ENCODE measurements around the gene F2RL1. TPM values are rescaled to one million over a fixed set of nuclear protein-coding genes. Genes with fewer than 3 reads are reported as not detected.

F2RL1 gene
- total RNA-seq, 1 experiment from 2014 or later, result 37.3 TPM

DNA sequence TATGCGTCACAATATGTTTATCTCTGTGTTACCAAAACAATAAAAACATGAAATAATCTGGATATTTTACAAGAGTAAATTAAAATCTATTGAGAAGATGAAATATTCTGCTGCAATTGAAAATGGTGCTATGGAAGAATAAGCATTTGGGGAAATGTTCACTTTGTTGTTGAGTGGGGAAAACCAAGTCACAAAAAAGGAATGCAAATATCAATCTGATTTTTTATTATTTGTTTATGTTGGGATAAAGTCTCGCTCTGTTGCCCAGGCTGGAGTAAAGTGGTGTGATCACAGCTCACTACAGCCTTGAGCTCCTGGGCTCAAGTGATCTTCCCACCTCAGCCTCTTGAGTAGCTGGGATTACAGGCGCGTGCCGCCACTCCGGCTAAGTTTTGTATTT is 8.6 kb upstream of the F2RL1 start (continued):
- TF ChIP-seq OVOL2 (CRISPR knock-in tag; IDR thresholded peaks at IDR 0.05; ENCODE audit: borderline replicate concordance) (no peak), NFATC4 (CRISPR knock-in tag; IDR thresholded peaks at IDR 0.05) (no peak), CREM (CRISPR knock-in tag; IDR thresholded peaks at IDR 0.05) (no peak), GRHL2 (CRISPR knock-in tag; IDR thresholded peaks at IDR 0.05; ENCODE audit: insufficient replicate concordance, severe bottlenecking) (no peak), ZNF317 (CRISPR knock-in tag; IDR thresholded peaks at IDR 0.05; ENCODE audit: borderline replicate concordance, low read depth) (no peak), NR1H2 (CRISPR knock-in tag; IDR thresholded peaks at IDR 0.05) (no peak), SOX15 (CRISPR knock-in tag; IDR thresholded peaks at IDR 0.05) (no peak)
- TF ChIP-seq, protein P1, sequence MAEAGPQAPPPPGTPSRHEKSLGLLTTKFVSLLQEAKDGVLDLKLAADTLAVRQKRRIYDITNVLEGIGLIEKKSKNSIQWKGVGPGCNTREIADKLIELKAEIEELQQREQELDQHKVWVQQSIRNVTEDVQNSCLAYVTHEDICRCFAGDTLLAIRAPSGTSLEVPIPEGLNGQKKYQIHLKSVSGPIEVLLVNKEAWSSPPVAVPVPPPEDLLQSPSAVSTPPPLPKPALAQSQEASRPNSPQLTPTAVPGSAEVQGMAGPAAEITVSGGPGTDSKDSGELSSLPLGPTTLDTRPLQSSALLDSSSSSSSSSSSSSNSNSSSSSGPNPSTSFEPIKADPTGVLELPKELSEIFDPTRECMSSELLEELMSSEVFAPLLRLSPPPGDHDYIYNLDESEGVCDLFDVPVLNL (CRISPR knock-in tag; IDR thresholded peaks at IDR 0.05; ENCODE audit: borderline replicate concordance, low read depth), result no peak
- TF ChIP-seq, protein P2, sequence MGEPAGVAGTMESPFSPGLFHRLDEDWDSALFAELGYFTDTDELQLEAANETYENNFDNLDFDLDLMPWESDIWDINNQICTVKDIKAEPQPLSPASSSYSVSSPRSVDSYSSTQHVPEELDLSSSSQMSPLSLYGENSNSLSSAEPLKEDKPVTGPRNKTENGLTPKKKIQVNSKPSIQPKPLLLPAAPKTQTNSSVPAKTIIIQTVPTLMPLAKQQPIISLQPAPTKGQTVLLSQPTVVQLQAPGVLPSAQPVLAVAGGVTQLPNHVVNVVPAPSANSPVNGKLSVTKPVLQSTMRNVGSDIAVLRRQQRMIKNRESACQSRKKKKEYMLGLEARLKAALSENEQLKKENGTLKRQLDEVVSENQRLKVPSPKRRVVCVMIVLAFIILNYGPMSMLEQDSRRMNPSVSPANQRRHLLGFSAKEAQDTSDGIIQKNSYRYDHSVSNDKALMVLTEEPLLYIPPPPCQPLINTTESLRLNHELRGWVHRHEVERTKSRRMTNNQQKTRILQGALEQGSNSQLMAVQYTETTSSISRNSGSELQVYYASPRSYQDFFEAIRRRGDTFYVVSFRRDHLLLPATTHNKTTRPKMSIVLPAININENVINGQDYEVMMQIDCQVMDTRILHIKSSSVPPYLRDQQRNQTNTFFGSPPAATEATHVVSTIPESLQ (CRISPR knock-in tag; IDR thresholded peaks at IDR 0.05), result no peak
- TF ChIP-seq, protein P3, sequence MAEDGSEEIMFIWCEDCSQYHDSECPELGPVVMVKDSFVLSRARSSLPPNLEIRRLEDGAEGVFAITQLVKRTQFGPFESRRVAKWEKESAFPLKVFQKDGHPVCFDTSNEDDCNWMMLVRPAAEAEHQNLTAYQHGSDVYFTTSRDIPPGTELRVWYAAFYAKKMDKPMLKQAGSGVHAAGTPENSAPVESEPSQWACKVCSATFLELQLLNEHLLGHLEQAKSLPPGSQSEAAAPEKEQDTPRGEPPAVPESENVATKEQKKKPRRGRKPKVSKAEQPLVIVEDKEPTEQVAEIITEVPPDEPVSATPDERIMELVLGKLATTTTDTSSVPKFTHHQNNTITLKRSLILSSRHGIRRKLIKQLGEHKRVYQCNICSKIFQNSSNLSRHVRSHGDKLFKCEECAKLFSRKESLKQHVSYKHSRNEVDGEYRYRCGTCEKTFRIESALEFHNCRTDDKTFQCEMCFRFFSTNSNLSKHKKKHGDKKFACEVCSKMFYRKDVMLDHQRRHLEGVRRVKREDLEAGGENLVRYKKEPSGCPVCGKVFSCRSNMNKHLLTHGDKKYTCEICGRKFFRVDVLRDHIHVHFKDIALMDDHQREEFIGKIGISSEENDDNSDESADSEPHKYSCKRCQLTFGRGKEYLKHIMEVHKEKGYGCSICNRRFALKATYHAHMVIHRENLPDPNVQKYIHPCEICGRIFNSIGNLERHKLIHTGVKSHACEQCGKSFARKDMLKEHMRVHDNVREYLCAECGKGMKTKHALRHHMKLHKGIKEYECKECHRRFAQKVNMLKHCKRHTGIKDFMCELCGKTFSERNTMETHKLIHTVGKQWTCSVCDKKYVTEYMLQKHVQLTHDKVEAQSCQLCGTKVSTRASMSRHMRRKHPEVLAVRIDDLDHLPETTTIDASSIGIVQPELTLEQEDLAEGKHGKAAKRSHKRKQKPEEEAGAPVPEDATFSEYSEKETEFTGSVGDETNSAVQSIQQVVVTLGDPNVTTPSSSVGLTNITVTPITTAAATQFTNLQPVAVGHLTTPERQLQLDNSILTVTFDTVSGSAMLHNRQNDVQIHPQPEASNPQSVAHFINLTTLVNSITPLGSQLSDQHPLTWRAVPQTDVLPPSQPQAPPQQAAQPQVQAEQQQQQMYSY (CRISPR knock-in tag; IDR thresholded peaks at IDR 0.05), result no peak
- TF ChIP-seq, protein P4, sequence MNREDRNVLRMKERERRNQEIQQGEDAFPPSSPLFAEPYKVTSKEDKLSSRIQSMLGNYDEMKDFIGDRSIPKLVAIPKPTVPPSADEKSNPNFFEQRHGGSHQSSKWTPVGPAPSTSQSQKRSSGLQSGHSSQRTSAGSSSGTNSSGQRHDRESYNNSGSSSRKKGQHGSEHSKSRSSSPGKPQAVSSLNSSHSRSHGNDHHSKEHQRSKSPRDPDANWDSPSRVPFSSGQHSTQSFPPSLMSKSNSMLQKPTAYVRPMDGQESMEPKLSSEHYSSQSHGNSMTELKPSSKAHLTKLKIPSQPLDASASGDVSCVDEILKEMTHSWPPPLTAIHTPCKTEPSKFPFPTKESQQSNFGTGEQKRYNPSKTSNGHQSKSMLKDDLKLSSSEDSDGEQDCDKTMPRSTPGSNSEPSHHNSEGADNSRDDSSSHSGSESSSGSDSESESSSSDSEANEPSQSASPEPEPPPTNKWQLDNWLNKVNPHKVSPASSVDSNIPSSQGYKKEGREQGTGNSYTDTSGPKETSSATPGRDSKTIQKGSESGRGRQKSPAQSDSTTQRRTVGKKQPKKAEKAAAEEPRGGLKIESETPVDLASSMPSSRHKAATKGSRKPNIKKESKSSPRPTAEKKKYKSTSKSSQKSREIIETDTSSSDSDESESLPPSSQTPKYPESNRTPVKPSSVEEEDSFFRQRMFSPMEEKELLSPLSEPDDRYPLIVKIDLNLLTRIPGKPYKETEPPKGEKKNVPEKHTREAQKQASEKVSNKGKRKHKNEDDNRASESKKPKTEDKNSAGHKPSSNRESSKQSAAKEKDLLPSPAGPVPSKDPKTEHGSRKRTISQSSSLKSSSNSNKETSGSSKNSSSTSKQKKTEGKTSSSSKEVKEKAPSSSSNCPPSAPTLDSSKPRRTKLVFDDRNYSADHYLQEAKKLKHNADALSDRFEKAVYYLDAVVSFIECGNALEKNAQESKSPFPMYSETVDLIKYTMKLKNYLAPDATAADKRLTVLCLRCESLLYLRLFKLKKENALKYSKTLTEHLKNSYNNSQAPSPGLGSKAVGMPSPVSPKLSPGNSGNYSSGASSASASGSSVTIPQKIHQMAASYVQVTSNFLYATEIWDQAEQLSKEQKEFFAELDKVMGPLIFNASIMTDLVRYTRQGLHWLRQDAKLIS (CRISPR knock-in tag; IDR thresholded peaks at IDR 0.05; ENCODE audit: borderline replicate concordance), result no peak

DNA sequence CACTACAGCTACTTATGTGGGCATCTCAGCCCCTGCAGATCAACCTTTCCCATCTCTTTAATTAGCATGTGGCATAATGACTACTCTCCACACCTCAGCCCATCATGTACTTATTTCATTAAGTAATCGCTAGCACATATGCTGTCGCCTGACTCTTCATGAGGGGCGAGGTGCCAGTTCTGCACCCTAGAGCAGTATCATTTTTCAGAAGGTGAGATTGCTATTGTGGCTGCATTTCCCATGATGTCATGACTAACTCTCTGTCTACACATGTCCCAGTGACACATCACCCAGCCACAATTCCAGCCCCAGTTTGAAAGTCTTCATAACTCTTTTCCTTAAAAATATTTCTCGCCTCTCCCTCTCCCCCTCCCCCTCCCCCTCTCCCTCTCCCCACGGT is 7.6 kb upstream of the F2RL1 start:
- H3K27ac Mint-ChIP-seq, result no peak overlapping the region
- ChIA-PET POLR2A (no interaction called here), CTCF (no interaction called here)
- TF ChIP-seq, protein P5, sequence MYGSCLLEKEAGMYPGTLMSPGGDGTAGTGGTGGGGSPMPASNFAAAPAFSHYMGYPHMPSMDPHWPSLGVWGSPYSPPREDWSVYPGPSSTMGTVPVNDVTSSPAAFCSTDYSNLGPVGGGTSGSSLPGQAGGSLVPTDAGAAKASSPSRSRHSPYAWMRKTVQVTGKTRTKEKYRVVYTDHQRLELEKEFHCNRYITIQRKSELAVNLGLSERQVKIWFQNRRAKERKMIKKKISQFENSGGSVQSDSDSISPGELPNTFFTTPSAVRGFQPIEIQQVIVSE (CRISPR knock-in tag; IDR thresholded peaks at IDR 0.05; ENCODE audit: borderline replicate concordance), result no peak
- TF ChIP-seq, protein P6, sequence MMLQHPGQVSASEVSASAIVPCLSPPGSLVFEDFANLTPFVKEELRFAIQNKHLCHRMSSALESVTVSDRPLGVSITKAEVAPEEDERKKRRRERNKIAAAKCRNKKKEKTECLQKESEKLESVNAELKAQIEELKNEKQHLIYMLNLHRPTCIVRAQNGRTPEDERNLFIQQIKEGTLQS (CRISPR knock-in tag; conservative IDR thresholded peaks at IDR 0.05), result no peak
- TF ChIP-seq NFATC4 (CRISPR knock-in tag; IDR thresholded peaks at IDR 0.05), result no peak
- no peak for TF ChIP-seq ZNF671 (CRISPR knock-in tag; IDR thresholded peaks at IDR 0.05)
- TF ChIP-seq FOXJ3 (CRISPR knock-in tag; IDR thresholded peaks at IDR 0.05; ENCODE audit: borderline replicate concordance), result no peak
- TF ChIP-seq, protein P7, sequence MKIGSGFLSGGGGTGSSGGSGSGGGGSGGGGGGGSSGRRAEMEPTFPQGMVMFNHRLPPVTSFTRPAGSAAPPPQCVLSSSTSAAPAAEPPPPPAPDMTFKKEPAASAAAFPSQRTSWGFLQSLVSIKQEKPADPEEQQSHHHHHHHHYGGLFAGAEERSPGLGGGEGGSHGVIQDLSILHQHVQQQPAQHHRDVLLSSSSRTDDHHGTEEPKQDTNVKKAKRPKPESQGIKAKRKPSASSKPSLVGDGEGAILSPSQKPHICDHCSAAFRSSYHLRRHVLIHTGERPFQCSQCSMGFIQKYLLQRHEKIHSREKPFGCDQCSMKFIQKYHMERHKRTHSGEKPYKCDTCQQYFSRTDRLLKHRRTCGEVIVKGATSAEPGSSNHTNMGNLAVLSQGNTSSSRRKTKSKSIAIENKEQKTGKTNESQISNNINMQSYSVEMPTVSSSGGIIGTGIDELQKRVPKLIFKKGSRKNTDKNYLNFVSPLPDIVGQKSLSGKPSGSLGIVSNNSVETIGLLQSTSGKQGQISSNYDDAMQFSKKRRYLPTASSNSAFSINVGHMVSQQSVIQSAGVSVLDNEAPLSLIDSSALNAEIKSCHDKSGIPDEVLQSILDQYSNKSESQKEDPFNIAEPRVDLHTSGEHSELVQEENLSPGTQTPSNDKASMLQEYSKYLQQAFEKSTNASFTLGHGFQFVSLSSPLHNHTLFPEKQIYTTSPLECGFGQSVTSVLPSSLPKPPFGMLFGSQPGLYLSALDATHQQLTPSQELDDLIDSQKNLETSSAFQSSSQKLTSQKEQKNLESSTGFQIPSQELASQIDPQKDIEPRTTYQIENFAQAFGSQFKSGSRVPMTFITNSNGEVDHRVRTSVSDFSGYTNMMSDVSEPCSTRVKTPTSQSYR (CRISPR knock-in tag; IDR thresholded peaks at IDR 0.05), result no peak
- TF ChIP-seq ZNF423 (CRISPR knock-in tag; IDR thresholded peaks at IDR 0.05), result no peak
- TF ChIP-seq, protein P2 (CRISPR knock-in tag; IDR thresholded peaks at IDR 0.05), result no peak
- TF ChIP-seq CBFB (CRISPR knock-in tag; IDR thresholded peaks at IDR 0.05; ENCODE audit: low read depth), result no peak
- TF ChIP-seq, protein P8, sequence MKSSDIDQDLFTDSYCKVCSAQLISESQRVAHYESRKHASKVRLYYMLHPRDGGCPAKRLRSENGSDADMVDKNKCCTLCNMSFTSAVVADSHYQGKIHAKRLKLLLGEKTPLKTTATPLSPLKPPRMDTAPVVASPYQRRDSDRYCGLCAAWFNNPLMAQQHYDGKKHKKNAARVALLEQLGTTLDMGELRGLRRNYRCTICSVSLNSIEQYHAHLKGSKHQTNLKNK (CRISPR knock-in tag; IDR thresholded peaks at IDR 0.05), result no peak

More for the DNA sequence above, 7.6 kb upstream of the F2RL1 start:
- Mint-ChIP-seq H3K36me3 (peaks cover 21% of the 10 kb centered on the region), H3K27me3 (ENCODE audit: low read depth) (peaks cover 8% of the 10 kb centered on the region; the same call in 1 of the 2 replicates), H3K9me3 (peaks cover 12% of the 10 kb centered on the region), H3K4me3 (no peak overlapping the region), H3K4me1 (peaks cover 37% of the 10 kb centered on the region)
- no peak for ATAC-seq
- no peak for DNase-seq (ENCODE audit: low spot score)
